ENCODE measurements around the gene CAPZA2. TPM values are rescaled to one million over a fixed set of nuclear protein-coding genes. Genes with fewer than 3 reads are reported as not detected.

CAPZA2 gene
- total and polyA plus RNA-seq, 9 of the 15 experiments (the other 6 are each of a cell fraction or from before 2014, with no cell fraction given): 67.0 to 524 (median 176) TPM

DNA sequence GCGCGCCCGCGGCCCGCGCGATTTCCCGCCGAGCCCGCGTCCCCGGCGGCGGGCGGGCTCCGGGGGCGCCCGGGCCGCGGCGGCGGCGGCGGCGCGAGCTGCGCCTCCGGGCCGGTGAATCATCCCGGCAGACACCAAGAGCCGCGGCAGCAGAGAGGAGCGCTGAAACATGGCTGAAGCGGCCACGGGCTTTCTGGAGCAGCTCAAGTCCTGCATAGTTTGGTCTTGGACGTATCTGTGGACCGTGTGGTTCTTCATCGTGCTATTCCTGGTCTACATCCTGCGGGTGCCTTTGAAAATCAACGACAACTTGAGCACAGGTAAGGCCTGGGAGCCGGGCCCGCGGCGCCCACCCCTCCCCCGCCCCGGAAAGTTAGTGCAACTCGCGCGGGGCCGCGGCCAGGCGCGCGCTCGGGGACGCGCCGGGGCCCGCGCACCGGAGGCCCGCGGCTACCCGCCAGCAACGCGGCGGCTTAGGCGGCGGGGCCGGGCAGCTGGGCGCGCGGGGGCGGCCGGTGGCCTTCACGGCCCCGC is 91.1 kb downstream of the CAPZA2 start, which contains the start of gene ST7 (continued):
- TF ChIP-seq, protein P1, sequence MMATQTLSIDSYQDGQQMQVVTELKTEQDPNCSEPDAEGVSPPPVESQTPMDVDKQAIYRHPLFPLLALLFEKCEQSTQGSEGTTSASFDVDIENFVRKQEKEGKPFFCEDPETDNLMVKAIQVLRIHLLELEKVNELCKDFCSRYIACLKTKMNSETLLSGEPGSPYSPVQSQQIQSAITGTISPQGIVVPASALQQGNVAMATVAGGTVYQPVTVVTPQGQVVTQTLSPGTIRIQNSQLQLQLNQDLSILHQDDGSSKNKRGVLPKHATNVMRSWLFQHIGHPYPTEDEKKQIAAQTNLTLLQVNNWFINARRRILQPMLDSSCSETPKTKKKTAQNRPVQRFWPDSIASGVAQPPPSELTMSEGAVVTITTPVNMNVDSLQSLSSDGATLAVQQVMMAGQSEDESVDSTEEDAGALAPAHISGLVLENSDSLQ (IDR thresholded peaks at IDR 0.05): no peak
- TF ChIP-seq TRIM24 (IDR thresholded peaks at IDR 0.05): no peak
- no peak for TF ChIP-seq STAT5B (CRISPR knock-in tag; IDR thresholded peaks at IDR 0.05)
- no peak for TF ChIP-seq KDM4B (IDR thresholded peaks at IDR 0.05; ENCODE audit: borderline replicate concordance in 2 of 2, low read depth in 1 of 2)
- no peak for TF ChIP-seq NFE2 (IDR thresholded peaks at IDR 0.05; ENCODE audit: low read depth)
- peak; percentile 38 for TF ChIP-seq TCF7L2 (IDR thresholded peaks at IDR 0.05; ENCODE audit: low read depth, low read length)
- TF ChIP-seq, protein P2, sequence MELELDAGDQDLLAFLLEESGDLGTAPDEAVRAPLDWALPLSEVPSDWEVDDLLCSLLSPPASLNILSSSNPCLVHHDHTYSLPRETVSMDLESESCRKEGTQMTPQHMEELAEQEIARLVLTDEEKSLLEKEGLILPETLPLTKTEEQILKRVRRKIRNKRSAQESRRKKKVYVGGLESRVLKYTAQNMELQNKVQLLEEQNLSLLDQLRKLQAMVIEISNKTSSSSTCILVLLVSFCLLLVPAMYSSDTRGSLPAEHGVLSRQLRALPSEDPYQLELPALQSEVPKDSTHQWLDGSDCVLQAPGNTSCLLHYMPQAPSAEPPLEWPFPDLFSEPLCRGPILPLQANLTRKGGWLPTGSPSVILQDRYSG (tag; conservative IDR thresholded peaks at IDR 0.05; ENCODE audit: low read depth): peak; percentile 84
- no peak for TF ChIP-seq RBM15 (IDR thresholded peaks at IDR 0.05; ENCODE audit: insufficient read depth, low read length)
- no peak for TF ChIP-seq U2AF1 (optimal IDR thresholded peaks at IDR 0.05; ENCODE audit: low read depth, low read length)
- TF ChIP-seq ZNF324 (CRISPR knock-in tag; IDR thresholded peaks at IDR 0.05): no peak
- no peak for TF ChIP-seq ZNF143 (CRISPR knock-in tag; IDR thresholded peaks at IDR 0.05)
- 0 out of 2 replicates have a peak, but pooled peaks have one; percentile 21 for TF ChIP-seq RB1 (IDR thresholded peaks at IDR 0.05; ENCODE audit: low read depth)
- TF ChIP-seq PHB (CRISPR knock-in tag; IDR thresholded peaks at IDR 0.05): no peak
- TF ChIP-seq POLR2AphosphoS5 (IDR thresholded peaks at IDR 0.05; ENCODE audit: control insufficient read depth, insufficient read depth, low read depth, low read length): 0 out of 2 replicates have a peak, but pooled peaks have one; percentile 49
- no peak for TF ChIP-seq NCOR1 (IDR thresholded peaks at IDR 0.05)
- TF ChIP-seq RBM17 (IDR thresholded peaks at IDR 0.05; ENCODE audit: borderline replicate concordance, low read depth, low read length): no peak
- TF ChIP-seq, protein P3, sequence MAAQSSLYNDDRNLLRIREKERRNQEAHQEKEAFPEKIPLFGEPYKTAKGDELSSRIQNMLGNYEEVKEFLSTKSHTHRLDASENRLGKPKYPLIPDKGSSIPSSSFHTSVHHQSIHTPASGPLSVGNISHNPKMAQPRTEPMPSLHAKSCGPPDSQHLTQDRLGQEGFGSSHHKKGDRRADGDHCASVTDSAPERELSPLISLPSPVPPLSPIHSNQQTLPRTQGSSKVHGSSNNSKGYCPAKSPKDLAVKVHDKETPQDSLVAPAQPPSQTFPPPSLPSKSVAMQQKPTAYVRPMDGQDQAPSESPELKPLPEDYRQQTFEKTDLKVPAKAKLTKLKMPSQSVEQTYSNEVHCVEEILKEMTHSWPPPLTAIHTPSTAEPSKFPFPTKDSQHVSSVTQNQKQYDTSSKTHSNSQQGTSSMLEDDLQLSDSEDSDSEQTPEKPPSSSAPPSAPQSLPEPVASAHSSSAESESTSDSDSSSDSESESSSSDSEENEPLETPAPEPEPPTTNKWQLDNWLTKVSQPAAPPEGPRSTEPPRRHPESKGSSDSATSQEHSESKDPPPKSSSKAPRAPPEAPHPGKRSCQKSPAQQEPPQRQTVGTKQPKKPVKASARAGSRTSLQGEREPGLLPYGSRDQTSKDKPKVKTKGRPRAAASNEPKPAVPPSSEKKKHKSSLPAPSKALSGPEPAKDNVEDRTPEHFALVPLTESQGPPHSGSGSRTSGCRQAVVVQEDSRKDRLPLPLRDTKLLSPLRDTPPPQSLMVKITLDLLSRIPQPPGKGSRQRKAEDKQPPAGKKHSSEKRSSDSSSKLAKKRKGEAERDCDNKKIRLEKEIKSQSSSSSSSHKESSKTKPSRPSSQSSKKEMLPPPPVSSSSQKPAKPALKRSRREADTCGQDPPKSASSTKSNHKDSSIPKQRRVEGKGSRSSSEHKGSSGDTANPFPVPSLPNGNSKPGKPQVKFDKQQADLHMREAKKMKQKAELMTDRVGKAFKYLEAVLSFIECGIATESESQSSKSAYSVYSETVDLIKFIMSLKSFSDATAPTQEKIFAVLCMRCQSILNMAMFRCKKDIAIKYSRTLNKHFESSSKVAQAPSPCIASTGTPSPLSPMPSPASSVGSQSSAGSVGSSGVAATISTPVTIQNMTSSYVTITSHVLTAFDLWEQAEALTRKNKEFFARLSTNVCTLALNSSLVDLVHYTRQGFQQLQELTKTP (IDR thresholded peaks at IDR 0.05; ENCODE audit: low read depth in 1 of 2, partially characterized antibody in 2 of 2): peak in 1 of 2 experiments; percentile 4
- no peak for TF ChIP-seq ZNF785 (CRISPR knock-in tag; IDR thresholded peaks at IDR 0.05)
- TF ChIP-seq RUNX1 (IDR thresholded peaks at IDR 0.05; ENCODE audit: low read depth): no peak
- no peak for TF ChIP-seq HNRNPK (IDR thresholded peaks at IDR 0.05; ENCODE audit: low read depth, low read length, poor library complexity, severe bottlenecking)
- no peak for TF ChIP-seq ZNF551 (CRISPR knock-in tag; IDR thresholded peaks at IDR 0.05)
- TF ChIP-seq, protein P4, sequence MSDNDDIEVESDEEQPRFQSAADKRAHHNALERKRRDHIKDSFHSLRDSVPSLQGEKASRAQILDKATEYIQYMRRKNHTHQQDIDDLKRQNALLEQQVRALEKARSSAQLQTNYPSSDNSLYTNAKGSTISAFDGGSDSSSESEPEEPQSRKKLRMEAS (CRISPR knock-in tag; IDR thresholded peaks at IDR 0.05): no peak
- TF ChIP-seq SIN3B (IDR thresholded peaks at IDR 0.05; ENCODE audit: low read depth): no peak

Measured in K562 (cell line).